ENCODE results near the gene UTP25.

UTP25 gene

DNA sequence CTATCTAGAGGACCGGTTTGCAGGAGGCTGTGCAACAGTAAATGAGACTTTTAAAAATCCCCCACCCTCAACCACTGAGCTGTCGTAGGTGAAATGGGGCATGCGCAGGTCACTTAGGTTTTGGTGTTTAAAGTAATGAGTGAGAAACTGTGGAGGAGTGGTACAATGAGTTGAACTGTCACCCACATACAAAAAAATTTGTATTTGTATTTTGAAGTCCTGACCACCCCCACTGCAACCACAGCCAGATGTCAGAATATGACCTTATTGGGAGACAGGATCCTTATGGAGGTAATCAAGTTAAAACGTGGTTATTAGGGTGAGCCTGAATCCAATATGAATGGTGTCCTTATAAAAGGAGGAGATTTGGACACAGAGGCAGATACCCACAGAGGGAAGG lies 20.3 kb upstream of the UTP25 start:
- TF ChIP-seq, protein P1, sequence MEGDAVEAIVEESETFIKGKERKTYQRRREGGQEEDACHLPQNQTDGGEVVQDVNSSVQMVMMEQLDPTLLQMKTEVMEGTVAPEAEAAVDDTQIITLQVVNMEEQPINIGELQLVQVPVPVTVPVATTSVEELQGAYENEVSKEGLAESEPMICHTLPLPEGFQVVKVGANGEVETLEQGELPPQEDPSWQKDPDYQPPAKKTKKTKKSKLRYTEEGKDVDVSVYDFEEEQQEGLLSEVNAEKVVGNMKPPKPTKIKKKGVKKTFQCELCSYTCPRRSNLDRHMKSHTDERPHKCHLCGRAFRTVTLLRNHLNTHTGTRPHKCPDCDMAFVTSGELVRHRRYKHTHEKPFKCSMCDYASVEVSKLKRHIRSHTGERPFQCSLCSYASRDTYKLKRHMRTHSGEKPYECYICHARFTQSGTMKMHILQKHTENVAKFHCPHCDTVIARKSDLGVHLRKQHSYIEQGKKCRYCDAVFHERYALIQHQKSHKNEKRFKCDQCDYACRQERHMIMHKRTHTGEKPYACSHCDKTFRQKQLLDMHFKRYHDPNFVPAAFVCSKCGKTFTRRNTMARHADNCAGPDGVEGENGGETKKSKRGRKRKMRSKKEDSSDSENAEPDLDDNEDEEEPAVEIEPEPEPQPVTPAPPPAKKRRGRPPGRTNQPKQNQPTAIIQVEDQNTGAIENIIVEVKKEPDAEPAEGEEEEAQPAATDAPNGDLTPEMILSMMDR (IDR thresholded peaks at IDR 0.05; ENCODE audit: insufficient read depth, low read depth, low read length, missing control alignments), result no peak
- no peak for DNase-seq (ENCODE audit: low read depth)
- H3K4me3 ChIP-seq (ENCODE audit: low read depth, low read length), result no peak overlapping the region

DNA sequence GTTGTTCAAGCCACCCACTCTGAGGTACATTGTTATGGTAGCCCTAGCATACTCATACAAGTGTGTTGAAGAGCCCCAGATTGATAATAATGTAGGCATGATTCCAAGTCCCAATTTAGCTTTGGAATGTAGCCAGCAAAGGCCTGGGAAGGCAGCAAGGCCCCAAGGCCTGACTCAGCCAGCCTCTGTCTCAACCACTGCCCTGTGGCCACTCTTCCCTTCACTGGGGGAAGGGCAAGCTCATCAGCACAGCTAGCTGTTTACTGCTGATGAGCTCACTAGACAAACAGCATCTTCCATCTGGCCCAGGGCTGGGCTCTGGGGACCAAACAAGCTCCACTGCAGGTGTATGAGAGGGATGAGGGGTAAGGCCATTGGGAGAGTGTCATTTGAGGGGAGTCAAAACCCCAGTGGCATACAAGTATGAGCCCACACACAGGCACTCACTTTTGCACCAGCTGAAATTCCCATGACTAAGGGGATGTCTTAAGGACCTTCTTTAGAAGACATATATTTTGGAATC lies 19.7 kb upstream of the UTP25 start:
- no peak overlapping the region for H3K4me3 ChIP-seq (ENCODE audit: low read depth, low read length)
- TF ChIP-seq, protein P1 (IDR thresholded peaks at IDR 0.05; ENCODE audit: insufficient read depth, low read depth, low read length, missing control alignments), result no peak
- no peak for DNase-seq (ENCODE audit: low read depth)

DNA sequence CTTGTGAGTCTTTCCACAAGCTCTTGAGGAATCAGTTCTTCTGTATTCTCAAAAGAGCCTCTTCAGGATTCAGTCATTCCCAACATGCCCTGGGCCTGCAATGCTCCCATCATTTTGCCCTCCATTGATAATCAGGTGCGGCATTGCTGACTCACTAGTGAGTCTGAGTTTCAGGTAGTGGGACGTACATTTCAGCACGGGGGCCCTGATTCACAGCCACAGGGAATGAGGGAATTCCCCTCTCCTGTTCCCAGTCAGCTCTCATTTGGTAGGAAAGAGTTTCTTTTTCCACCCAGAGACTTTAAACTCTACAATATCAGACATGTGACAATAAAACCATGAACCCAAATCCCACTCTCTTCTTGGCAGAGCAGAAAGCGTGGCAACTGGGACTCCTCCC lies 18.2 kb upstream of the UTP25 start:
- no peak for DNase-seq (ENCODE audit: low read depth)
- no peak overlapping the region for H3K4me3 ChIP-seq (ENCODE audit: low read depth, low read length)
- TF ChIP-seq, protein P1 (IDR thresholded peaks at IDR 0.05; ENCODE audit: insufficient read depth, low read depth, low read length, missing control alignments), result no peak

DNA sequence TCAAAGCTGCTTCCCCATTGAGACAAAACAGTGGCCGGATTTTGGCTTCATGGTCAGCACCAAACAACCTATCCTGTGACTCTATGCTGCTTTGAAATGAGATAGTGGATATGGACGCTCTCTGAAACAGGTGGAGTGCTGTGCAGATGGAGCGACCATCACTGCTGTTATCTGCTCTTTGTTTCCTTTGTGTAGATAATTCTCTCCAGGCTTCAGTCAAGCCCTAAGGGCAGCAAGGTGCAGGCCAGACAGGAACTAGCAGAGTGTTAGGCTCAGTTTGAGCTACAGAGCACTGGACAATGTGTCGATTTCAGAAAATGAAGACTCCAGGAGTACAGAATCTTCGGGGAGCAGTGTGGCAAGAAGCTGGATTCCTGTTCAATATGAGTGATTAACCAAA lies 17.0 kb upstream of the UTP25 start:
- no peak for DNase-seq (ENCODE audit: low read depth)
- TF ChIP-seq, protein P1 (IDR thresholded peaks at IDR 0.05; ENCODE audit: insufficient read depth, low read depth, low read length, missing control alignments), result no peak

DNA sequence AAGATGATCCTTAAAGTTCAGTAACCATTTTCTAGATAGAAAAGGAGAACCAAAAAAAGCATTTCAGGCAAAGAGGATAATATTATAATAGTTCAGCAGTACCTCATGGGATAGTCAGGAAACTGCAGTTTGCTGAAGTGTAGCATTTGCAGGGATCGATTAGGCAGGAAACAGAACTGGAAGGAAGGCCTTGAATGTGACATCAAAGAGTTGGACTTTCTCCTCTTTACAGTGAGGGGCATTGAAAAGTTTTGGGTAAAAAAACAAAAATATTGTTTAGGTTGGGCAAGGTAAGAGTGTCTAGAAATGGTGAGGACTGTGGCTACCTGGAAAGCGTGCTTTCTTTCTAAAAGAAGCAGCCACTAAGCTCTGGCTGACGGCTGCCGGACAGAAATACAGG lies 13.9 kb upstream of the UTP25 start:
- TF ChIP-seq, protein P1 (IDR thresholded peaks at IDR 0.05; ENCODE audit: insufficient read depth, low read depth, low read length, missing control alignments), result no peak
- no peak overlapping the region for H3K4me3 ChIP-seq (ENCODE audit: low read depth, low read length)
- DNase-seq (ENCODE audit: low read depth), result no peak

More for the DNA sequence above, 17.0 kb upstream of the UTP25 start:
- H3K4me3 ChIP-seq (ENCODE audit: low read depth, low read length), result no peak overlapping the region

DNA sequence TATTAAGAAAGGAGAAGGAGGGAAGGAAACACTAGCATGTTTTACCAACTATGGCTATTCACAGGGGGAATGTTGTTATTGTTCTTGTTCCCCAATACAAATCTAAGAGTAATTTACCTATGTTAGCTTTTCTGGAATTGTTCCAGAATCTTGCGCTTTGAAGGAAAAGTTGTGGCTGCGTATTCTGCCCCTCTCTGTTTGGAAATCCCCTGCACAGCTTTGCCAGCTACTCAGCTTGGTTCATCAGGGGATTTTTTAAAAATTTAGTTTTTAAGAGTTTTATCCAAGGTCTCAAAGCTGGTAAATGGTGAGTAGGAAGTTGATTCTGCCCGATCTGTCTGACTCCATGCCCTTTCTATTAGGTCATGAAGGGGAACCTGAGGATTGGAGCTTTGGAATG lies 12.3 kb upstream of the UTP25 start:
- TF ChIP-seq, protein P1 (IDR thresholded peaks at IDR 0.05; ENCODE audit: insufficient read depth, low read depth, low read length, missing control alignments), result no peak
- no peak for DNase-seq (ENCODE audit: low read depth)
- no peak overlapping the region for H3K4me3 ChIP-seq (ENCODE audit: low read depth, low read length)

DNA sequence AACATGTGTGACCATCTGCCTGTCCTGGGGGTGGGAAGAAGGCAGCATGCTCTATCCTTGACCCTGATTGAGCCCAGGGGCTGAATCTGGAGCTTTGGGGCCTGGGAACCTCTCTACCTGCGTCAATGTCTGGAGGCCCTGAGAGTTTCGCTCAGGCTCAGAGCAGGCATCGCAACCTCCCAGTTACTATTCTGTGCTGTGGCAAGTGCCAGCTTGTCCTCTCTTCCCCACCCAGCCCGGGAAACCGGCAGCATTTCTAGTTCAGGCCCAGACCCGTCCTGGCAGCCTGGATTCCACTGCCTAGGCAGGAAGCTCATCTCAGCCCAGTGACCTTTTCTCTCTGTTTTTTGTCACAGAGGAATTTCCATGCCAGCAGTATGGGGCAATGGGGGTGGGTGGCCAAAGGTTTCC lies 11.8 kb upstream of the UTP25 start:
- peak; percentile 13 for DNase-seq (ENCODE audit: low read depth)
- TF ChIP-seq, protein P1 (IDR thresholded peaks at IDR 0.05; ENCODE audit: insufficient read depth, low read depth, low read length, missing control alignments), result no peak
- no peak overlapping the region for H3K4me3 ChIP-seq (ENCODE audit: low read depth, low read length)

All from GM12865 (cell line).